Measurements from ENCODE around the gene TMEM131. TPM values are rescaled to one million over a fixed set of nuclear protein-coding genes. Genes with fewer than 3 reads are reported as not detected.

The TMEM131 gene
- total RNA-seq, 4 donors from 2014 or later = 39.0 to 58.5 (median 41.3) TPM

GRCh38 chr2:97775074-97775473 lies 220.7 kb downstream of the TMEM131 start:
- WGBS, 2 donors = 71 to 72% methylated on average over 11 of the region's 11 CpGs
- Histone ChIP-seq H3K4me1 (no peaks in the 10 kb centered on the region), H3K9me3 (no peaks in the 10 kb centered on the region), H3K36me3 (peaks cover 0 to 66% (median 0%) of the 10 kb centered on the region in 3 donors), H3K27me3 (no peaks in the 10 kb centered on the region), H3K27ac (no peak overlapping the region), H3K4me3 (no peak overlapping the region)
- TF ChIP-seq EP300 (IDR thresholded peaks at IDR 0.05) = no peak
- TF ChIP-seq POLR2A (IDR thresholded peaks at IDR 0.05) = no peak
- TF ChIP-seq, protein P1, sequence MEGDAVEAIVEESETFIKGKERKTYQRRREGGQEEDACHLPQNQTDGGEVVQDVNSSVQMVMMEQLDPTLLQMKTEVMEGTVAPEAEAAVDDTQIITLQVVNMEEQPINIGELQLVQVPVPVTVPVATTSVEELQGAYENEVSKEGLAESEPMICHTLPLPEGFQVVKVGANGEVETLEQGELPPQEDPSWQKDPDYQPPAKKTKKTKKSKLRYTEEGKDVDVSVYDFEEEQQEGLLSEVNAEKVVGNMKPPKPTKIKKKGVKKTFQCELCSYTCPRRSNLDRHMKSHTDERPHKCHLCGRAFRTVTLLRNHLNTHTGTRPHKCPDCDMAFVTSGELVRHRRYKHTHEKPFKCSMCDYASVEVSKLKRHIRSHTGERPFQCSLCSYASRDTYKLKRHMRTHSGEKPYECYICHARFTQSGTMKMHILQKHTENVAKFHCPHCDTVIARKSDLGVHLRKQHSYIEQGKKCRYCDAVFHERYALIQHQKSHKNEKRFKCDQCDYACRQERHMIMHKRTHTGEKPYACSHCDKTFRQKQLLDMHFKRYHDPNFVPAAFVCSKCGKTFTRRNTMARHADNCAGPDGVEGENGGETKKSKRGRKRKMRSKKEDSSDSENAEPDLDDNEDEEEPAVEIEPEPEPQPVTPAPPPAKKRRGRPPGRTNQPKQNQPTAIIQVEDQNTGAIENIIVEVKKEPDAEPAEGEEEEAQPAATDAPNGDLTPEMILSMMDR (IDR thresholded peaks at IDR 0.05) = no peak
- no peak for DNase-seq (ENCODE audit: low spot score in 2 of 2)

DNA sequence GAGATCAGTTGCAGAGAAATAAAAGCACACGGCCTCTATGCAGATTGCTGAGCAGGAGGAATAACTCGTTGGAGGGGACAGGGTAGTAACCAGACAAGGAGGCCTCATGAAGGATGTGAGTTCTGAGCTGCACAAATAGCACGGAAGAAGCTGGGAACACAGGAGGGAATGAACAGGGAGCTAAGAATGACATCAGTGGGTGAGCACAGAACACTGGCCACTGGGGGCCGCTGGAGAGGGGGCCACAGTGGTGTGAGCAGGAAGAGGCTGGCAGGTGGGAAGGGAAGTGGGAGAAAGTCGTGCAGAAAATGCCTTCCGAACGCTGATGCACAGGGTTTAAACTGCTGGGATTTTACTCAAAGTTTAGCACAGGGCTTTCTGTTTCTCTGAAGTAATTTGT lies 221.3 kb downstream of the TMEM131 start:
- WGBS, 2 donors = 46 to 63% methylated on average over 7 of the region's 7 CpGs
- Histone ChIP-seq H3K4me1 (no peaks in the 10 kb centered on the region), H3K9me3 (no peaks in the 10 kb centered on the region), H3K36me3 (peaks cover 0 to 65% (median 0%) of the 10 kb centered on the region in 3 donors), H3K27ac (no peak overlapping the region), H3K4me3 (no peak overlapping the region), H3K27me3 (no peaks in the 10 kb centered on the region)
- DNase-seq (ENCODE audit: low spot score in 2 of 2) = no peak
- TF ChIP-seq EP300 (IDR thresholded peaks at IDR 0.05) = no peak
- TF ChIP-seq, protein P1 (IDR thresholded peaks at IDR 0.05) = no peak
- no peak for TF ChIP-seq POLR2A (IDR thresholded peaks at IDR 0.05)

- Histone ChIP-seq H3K4me1 (no peaks in the 10 kb centered on the region), H3K27ac (no peak overlapping the region), H3K27me3 (no peaks in the 10 kb centered on the region), H3K4me3 (no peak overlapping the region), H3K36me3 (peaks cover 0 to 71% (median 4%) of the 10 kb centered on the region in 3 donors), H3K9me3 (no peaks in the 10 kb centered on the region)
- TF ChIP-seq EP300 (IDR thresholded peaks at IDR 0.05) = no peak
- TF ChIP-seq POLR2A (IDR thresholded peaks at IDR 0.05) = no peak
- TF ChIP-seq, protein P1 (IDR thresholded peaks at IDR 0.05) = no peak
- 65 to 66% methylated on average over 4 of the region's 4 CpGs for WGBS, 2 donors
- no peak for DNase-seq (ENCODE audit: low spot score in 2 of 2)
These were observed 225.3 kb downstream of the TMEM131 start for GRCh38 chr2:97770445-97770844.

GRCh38 chr2:97769711-97770110 lies 226.0 kb downstream of the TMEM131 start:
- H3K36me3 ChIP-seq = peaks cover 0 to 71% (median 7%) of the 10 kb centered on the region in 3 donors
- no peak overlapping the region for H3K4me3 ChIP-seq
- no peak for TF ChIP-seq POLR2A (IDR thresholded peaks at IDR 0.05)
- no peak for TF ChIP-seq EP300 (IDR thresholded peaks at IDR 0.05)
- TF ChIP-seq, protein P1 (IDR thresholded peaks at IDR 0.05) = no peak
- H3K4me1 ChIP-seq = no peaks in the 10 kb centered on the region
- no peaks in the 10 kb centered on the region for H3K27me3 ChIP-seq
- no peak overlapping the region for H3K27ac ChIP-seq
- no peaks in the 10 kb centered on the region for H3K9me3 ChIP-seq
- DNase-seq (ENCODE audit: low spot score in 2 of 2) = no peak
- WGBS, 2 donors = 70 to 71% methylated on average over 3 of the region's 3 CpGs

GRCh38 chr2:97769308-97769707 lies 226.4 kb downstream of the TMEM131 start:
- 88 to 93% methylated on average over 3 of the region's 3 CpGs for WGBS, 2 donors
- no peak for TF ChIP-seq EP300 (IDR thresholded peaks at IDR 0.05)
- TF ChIP-seq, protein P1 (IDR thresholded peaks at IDR 0.05) = no peak
- TF ChIP-seq POLR2A (IDR thresholded peaks at IDR 0.05) = no peak
- Histone ChIP-seq H3K27ac (no peak overlapping the region), H3K4me1 (no peaks in the 10 kb centered on the region), H3K4me3 (no peak overlapping the region), H3K36me3 (peaks cover 0 to 71% (median 7%) of the 10 kb centered on the region in 3 donors), H3K27me3 (no peaks in the 10 kb centered on the region), H3K9me3 (no peaks in the 10 kb centered on the region)
- DNase-seq (ENCODE audit: low spot score in 2 of 2) = no peak
